Heart right ventricle (tissue), 16 donors: ENCODE data around the gene INPP4B. TPM values are rescaled to one million over a fixed set of nuclear protein-coding genes. Genes with fewer than 3 reads are reported as not detected.

ENCODE experiments used
- ATAC-seq, 8 donors: fragments of 200-7000 bp; cut with Tn5 transposase; one replicate each; pipeline ENCODE4 v1.9.1; 2020; ENCODE audit warnings: mild to moderate bottlenecking in 8 of 8, moderate library complexity in 8 of 8, moderate number of reproducible peaks in 1 of 8
- DNase-seq, 2 donors: peaks; one replicate each; pipeline ENCODE4 v3.0.0-alpha.2; 2020
- H3K27ac ChIP-seq, 10 donors: fragments of 200-600 bp; sonication (generic) in 2 of 10; one replicate each; pipeline versions ENCODE4 v1.5.0 to v1.8.0; 2020 to 2022; ENCODE audit warnings: mild to moderate bottlenecking in 3 of 10
- H3K27me3 ChIP-seq, 7 donors: fragments of 200-600 bp; one replicate each; pipeline ENCODE4 v1.8.0; 2021 to 2022; ENCODE audit warnings: mild to moderate bottlenecking in 2 of 7
- H3K36me3 ChIP-seq, 9 donors: fragments of 200-600 bp; sonication (generic) in 1 of 9; one replicate each; pipeline versions ENCODE4 v1.5.0 to v1.8.0; 2020 to 2022; ENCODE audit warnings: mild to moderate bottlenecking in 2 of 9
- H3K4me1 ChIP-seq, 9 donors: fragments of 200-600 bp; sonication (generic) in 1 of 9; one replicate each; pipeline versions ENCODE4 v1.5.0 to v1.8.0; 2020 to 2022; ENCODE audit warnings: mild to moderate bottlenecking in 4 of 9
- H3K4me3 ChIP-seq, 10 donors: fragments of 200-600 bp; sonication (generic) in 2 of 10; one replicate each; pipeline versions ENCODE4 v1.5.0 to v1.8.0; 2020 to 2022; ENCODE audit warnings: mild to moderate bottlenecking in 7 of 10, moderate library complexity in 2 of 10
- H3K9me3 ChIP-seq, 11 donors: fragments of 200-600 bp in 10 of 11; sonication (generic) in 2 of 11; one replicate each; pipeline versions ENCODE4 v1.5.0 to v1.8.0; 2013 to 2022; ENCODE audit warnings: mild to moderate bottlenecking in 2 of 11, control low read depth in 1 of 11, moderate library complexity in 1 of 11
- WGBS, 2 donors: extraction: QIAGEN DNeasy Blood & Tissue Kit; methylation state at CpG; one replicate each; pipeline ENCODE4 v1.1.7; 2013; ENCODE audit warnings: inconsistent platforms in 1 of 2; 5-methylcytosine and 5-hydroxymethylcytosine counted together
- intact Hi-C, 10 donors: fragments of 100-400 bp; cut with DNase I; formaldehyde crosslinking; loops; one replicate each; pipeline versions ENCODE4 v1.11.1 to v1.14.2; 2022
- polyA plus RNA-seq, 2 donors: library from polyadenylated mRNA; stranded (reverse); fragments of 200-250 nt; gene quantifications; one replicate each; pipeline ENCODE4 v1.2.3, GENCODE V29; 2013
- total RNA-seq, 10 donors: library from RNA; stranded (reverse); fragmentation: NEBNext Ultra II Directional in 3 of 10; extraction: Animal tissue kit (Norgen Biotek cat#: 25700) in 3 of 10; gene quantifications; one replicate each; pipeline versions ENCODE4 v1.2.1 to v1.2.4, GENCODE V29; 2021 to 2023
- TF ChIP-seq, protein P1 (sequence below), 9 donors: fragments of 200-600 bp; sonication (generic) in 2 of 9; IDR thresholded peaks; one replicate each; pipeline versions ENCODE4 v1.5.0 to v1.8.0; 2021 to 2022; ENCODE audit warnings: antibody characterized with exemption in 9 of 9, mild to moderate bottlenecking in 5 of 9, moderate library complexity in 1 of 9
- donor health status: Arrhythmogenic right ventricular cardiomyopathy.
- donor health status: ischemic (EF 13 %, LVEDD 7.1; RV severe dilation, severe dysfunction).
- donor health status: healthy with polysubstance abuse.
- donor health status: DM: no; HTN: yes; CAD: no.
- donor health status: DM: no; HTN: no; CAD: no.
- donor health status: ischemic (EF 25% LVEDD 6.9; RV normal size, moderate dysfunction).
- donor health status: ischemic (EF 25% LVEDD 5.7; RV mildly dilated, moderate dysfunction).
- donor health status: healthy.
- donor health status: DM: yes; HTN: yes; CAD: no.
- donor health status: Ischemic cardiomyopathy.
- donor health status: ischemic (EF 35%, LVEDD 5.7; RV mildly dilated, moderate dysfunction).
- donor health status: nonischemic (EF 11% LVEDD 7.7; RV severe dilation, severe dysfunction).
- donor health status: DM: yes; HTN: yes; CAD: no.
- donor health status: PGD.
- donor health status: ischemic (EF 29% LVEDD 5.4; RV normal size, mild dysfunction).
- donor health status: nonischemic (EF 23%, LVEDD 6.1; RV moderate dilation, normal function).

Gene INPP4B
- total and polyA plus RNA-seq, 12 donors, result 3.7 to 100.0 (median 39.1) TPM

- Histone ChIP-seq H3K9me3 (no peaks in the 10 kb centered on the region), H3K4me3 (no peak overlapping the region), H3K27ac (no peak overlapping the region), H3K36me3 (peaks cover 0 to 3% (median 0%) of the 10 kb centered on the region in 9 donors), H3K4me1 (peaks cover 0 to 11% (median 0%) of the 10 kb centered on the region in 9 donors), H3K27me3 (no peaks in the 10 kb centered on the region)
- 90 to 93% methylated on average over 2 of the region's 2 CpGs for WGBS, 2 donors
- TF ChIP-seq, protein P1, sequence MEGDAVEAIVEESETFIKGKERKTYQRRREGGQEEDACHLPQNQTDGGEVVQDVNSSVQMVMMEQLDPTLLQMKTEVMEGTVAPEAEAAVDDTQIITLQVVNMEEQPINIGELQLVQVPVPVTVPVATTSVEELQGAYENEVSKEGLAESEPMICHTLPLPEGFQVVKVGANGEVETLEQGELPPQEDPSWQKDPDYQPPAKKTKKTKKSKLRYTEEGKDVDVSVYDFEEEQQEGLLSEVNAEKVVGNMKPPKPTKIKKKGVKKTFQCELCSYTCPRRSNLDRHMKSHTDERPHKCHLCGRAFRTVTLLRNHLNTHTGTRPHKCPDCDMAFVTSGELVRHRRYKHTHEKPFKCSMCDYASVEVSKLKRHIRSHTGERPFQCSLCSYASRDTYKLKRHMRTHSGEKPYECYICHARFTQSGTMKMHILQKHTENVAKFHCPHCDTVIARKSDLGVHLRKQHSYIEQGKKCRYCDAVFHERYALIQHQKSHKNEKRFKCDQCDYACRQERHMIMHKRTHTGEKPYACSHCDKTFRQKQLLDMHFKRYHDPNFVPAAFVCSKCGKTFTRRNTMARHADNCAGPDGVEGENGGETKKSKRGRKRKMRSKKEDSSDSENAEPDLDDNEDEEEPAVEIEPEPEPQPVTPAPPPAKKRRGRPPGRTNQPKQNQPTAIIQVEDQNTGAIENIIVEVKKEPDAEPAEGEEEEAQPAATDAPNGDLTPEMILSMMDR (IDR thresholded peaks at IDR 0.05), result no peak
- intact Hi-C loops, result no loop called here
- DNase-seq, result no peak
- no peak for ATAC-seq
Observed at GRCh38 chr4:142776026-142776425, 70.1 kb downstream of the INPP4B start.

DNA sequence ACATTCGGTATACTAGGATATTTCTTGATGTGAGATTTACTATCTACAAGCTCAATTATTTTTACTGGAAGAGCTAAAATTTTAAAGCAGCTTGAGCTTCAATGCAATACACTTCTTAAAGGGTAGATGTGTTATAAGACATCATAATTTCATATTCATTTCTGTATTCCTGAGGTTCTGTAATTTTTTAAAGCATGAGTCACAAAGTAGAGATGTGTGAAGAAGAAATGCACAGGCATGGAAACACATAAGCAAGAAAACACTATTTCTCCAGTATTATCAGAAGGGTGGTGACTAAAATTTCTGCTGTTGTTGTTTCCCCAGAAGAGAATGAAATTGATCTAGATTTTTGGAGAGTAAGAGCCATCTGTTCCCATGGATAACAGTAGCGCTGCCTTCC lies 72.6 kb downstream of the INPP4B start:
- Histone ChIP-seq H3K27ac (no peak overlapping the region), H3K36me3 (peaks cover 0 to 4% (median 0%) of the 10 kb centered on the region in 9 donors), H3K27me3 (no peaks in the 10 kb centered on the region), H3K4me3 (no peak overlapping the region), H3K9me3 (no peaks in the 10 kb centered on the region), H3K4me1 (peaks cover 0 to 5% (median 0%) of the 10 kb centered on the region in 9 donors)
- ATAC-seq, result no peak
- no peak for DNase-seq
- TF ChIP-seq, protein P1 (IDR thresholded peaks at IDR 0.05), result no peak
- intact Hi-C loops, result no loop called here
- 86 to 89% methylated on average over 2 of the region's 2 CpGs for WGBS, 2 donors

- no peaks in the 10 kb centered on the region for H3K36me3 ChIP-seq
- ATAC-seq (peak in 1 of 8 donors; percentile 65), DNase-seq (no peak)
- H3K9me3 ChIP-seq, result no peaks in the 10 kb centered on the region
- TF ChIP-seq, protein P1 (IDR thresholded peaks at IDR 0.05), result no peak
- no peak overlapping the region for H3K27ac ChIP-seq
- WGBS, 2 donors, result 78 to 81% methylated on average over 2 of the region's 2 CpGs
- intact Hi-C loops, result no loop called here
- H3K4me1 ChIP-seq, result peaks cover 0 to 16% (median 0%) of the 10 kb centered on the region in 9 donors
- H3K27me3 ChIP-seq, result no peaks in the 10 kb centered on the region
- no peak overlapping the region for H3K4me3 ChIP-seq
Observed at GRCh38 chr4:142762280-142762679, 83.8 kb downstream of the INPP4B start.

DNA sequence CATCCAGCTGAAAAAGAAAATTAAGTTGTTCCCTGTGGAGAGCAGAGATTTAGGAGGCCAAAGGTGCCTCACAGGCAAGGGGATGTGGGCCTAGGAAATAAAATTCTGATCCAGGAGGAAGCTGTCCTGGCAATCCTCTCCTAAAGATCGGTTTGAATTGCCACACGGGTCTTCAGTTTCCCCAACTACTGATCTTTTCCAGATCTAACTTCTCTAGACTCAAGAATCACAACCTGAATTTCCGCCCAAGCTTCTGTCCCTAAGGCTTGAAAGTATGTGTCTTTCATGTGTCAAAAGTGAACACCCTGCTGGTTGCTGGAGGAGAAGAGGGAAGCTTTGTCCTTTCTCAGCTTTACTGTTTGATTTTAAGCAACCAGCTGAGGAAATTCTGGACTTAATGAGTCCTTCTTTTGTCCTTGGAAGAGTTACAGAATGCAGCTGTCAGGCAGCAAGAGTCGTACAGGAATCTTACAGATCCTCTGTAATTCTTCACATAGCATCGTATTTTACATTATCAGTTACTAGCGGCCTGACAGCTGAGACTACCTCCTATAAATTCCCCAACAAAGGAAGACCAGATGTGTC lies 93.8 kb downstream of the INPP4B start:
- H3K27me3 ChIP-seq, result no peaks in the 10 kb centered on the region
- ATAC-seq, result peak in 2 of 8 donors; percentile 24 to 44
- no peak overlapping the region for H3K4me3 ChIP-seq
- 33 to 37% methylated on average over 6 of the region's 6 CpGs for WGBS, 2 donors
- DNase-seq, result no peak
- H3K36me3 ChIP-seq, result no peaks in the 10 kb centered on the region
- peaks cover 0 to 2% (median 0%) of the 10 kb centered on the region in 11 donors for H3K9me3 ChIP-seq
- peak overlapping the region in 3 of 10 donors; percentile 2 to 14 (median 11) for H3K27ac ChIP-seq
- intact Hi-C loops, result no loop called here
- TF ChIP-seq, protein P1 (IDR thresholded peaks at IDR 0.05), result no peak
- H3K4me1 ChIP-seq, result peaks cover 0 to 19% (median 7%) of the 10 kb centered on the region in 9 donors
